Medulla oblongata (tissue), 1 donor: Measurements from ENCODE around the gene OMP.
"Not testable (repeated sequence)": the region's sequence is repeated elsewhere in the genome, so short reads cannot be mapped to it uniquely, and the experiment has no call there.

Source experiments
- DNase-seq: peaks from one replicate; pipeline ENCODE4 v3.0.0-alpha.2; 2015; ENCODE audit errors: extremely low spot score

Gene OMP

DNA sequence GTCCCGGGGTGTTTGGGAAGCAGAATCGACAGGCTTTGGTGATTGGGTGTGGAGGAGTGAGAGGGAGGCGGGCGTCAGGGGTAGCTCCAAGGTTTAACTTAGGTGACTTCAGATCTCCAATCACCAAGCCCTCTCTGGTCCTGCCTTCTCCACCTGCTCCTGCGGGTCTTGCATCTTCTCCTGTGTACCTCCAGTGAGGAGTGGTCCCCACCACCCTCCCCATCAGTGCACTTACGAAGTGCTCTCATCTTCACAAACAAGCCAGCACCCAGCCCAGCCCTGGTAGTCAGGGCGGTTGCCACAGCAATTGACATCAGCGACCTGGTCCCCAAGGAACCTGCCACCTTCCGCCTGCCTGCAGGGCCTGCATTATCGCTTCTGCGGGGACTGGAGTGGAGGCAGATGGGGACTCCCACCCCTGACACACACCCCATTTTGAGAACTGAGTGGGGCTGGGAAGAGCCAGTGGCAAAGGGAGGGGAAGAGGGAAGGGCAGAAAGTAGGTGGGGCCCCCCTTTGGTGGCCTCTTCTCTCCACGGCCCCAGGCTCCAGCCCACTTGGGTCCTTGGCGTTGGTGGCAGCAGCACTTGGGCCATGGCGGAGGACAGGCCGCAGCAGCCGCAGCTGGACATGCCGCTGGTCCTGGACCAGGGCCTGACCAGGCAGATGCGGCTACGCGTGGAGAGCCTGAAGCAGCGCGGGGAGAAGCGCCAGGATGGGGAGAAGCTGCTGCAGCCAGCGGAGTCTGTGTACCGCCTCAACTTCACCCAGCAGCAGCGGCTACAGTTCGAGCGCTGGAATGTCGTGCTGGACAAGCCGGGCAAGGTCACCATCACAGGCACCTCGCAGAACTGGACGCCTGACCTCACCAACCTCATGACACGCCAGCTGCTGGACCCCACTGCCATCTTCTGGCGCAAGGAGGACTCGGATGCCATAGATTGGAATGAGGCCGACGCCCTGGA, at the start of gene OMP:
Gene OMP (plus strand): TSS at position 595 of the 965 bp plus-strand sequence. CDS start 0 bp downstream, at position 595.
- DNase-seq, result no peak

DNA sequence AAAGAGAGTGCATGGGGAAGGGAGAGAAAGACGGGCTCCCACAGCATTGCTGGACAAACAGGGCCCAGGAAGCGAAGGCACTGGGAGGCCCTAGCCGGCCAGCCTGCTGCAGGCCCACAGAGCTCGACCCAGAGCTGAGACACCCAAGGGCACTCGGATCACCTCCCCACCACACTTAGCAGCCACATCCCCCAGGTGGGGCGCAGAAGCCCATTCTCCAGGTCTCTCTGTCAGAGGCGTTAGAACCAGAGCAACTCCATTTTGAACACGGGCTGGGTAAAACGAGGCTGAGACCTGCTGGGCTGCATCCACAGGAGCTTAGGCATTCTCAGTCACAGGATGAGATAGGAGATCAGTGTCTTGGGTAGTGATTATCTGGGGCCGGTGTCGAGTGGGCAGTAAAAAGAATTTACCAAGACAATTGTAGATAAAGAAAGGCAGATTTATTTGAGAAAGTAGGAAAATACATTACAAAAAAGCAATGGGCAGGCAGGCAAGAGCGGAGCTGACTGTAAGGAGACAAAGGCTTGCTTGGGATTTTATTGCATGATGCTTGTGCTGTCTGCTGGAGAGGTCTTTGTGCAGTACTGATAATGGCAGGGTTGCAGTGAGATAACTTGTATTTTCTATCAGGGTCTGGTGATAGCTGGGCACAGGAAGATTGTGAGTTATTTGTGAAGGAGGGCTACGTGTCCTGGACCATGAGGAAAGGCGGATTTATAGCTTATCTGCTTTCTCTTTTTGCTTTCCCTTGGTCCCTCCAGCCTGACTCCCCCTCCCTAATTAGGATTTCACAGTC, 49.2 kb upstream of the OMP start:
- no peak for DNase-seq

- DNase-seq, result no peak
Observed at GRCh38 chr11:77054084-77054483, 48.6 kb upstream of the OMP start.

- no peak for DNase-seq
Observed at GRCh38 chr11:77055101-77055561, 47.5 kb upstream of the OMP start.

GRCh38 chr11:77055913-77056312, 46.7 kb upstream of the OMP start:
- DNase-seq, result no peak

- DNase-seq, result no peak
Observed at GRCh38 chr11:77056814-77057402, 45.7 kb upstream of the OMP start.

DNA sequence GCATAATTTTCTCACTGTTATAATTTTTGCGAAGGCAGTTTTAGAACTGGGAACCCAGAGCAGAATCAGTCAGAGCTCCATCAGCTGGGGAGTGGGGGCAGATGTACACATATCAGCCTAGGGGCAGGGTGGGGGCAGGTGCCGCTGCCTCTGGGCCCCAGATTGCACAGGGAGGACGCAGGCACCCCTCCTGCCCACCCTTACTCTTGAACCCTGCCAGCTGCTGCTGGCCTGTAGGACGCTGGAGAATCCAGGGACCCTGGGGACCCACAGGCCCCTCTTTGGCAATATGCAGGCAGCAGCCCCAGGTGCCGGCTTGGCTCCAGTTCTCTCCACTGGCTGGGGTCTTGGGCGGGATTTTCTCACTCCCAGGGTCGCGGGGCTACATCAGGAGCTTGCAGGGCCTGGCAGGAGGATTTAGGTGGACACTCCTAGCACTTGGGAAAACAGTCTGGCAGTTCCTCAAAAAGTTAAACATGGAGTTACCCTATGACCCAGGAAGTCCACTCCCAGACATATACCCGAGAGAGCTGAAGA, 44.6 kb upstream of the OMP start:
- DNase-seq, result no peak

DNA sequence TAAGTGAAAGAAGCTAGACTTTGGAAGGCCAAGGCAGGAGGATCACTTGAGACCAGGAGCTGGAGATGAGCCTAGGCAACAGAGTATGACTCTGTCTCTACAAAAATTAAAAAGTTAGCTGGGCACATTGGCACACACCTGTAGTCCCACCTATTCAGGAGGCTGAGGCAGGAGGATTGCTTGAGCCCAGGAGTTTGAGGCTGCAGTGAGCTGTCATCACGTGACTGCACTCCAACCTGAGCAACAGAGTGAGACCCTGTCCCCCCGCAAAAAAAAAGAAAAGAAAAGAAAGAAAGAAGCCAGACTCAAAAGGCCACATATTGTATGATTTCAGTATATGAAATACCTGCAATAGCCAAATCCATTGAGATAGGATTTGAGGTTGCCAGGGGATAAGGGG, 43.7 kb upstream of the OMP start:
- DNase-seq, result no peak

DNA sequence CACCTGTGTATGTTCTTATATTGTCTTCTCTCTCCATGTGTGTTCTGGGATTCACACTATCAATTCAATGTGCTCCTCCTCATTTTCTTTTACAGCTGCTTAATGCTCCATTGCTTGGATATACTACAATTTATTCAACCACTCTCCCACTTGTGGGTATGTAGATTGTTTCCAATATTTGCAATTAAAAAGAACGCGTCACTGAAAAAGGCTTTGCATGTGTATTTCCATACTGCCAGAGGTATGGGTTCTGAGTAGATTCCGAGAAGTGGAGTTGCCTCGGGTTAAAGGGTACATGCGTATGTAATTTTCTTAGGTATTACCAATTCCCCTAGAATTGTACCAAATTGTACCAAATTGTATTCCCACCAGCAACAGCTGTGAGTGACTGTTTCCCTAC, 42.8 kb upstream of the OMP start:
- DNase-seq, result no peak

- DNase-seq, result no peak
Observed at GRCh38 chr11:77060234-77060633, 42.4 kb upstream of the OMP start.

DNA sequence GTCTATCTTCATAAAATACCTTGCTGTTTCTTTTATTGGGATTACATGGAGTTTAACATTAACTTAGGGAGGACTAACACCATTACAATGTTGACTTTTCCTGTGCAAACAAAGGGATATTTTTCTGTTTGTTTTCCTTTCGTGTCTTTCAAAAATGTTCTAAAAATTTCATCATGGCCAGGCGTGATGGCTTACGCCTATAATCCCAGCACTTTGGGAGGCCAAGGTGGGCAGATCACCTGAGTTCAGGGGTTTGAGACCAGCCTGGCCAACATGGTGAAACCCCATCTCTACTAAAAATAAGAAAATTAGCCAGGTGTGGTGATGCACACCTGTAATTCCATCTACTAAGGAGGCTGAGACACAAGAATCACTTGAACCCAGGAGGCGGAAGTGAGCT, 41.4 kb upstream of the OMP start:
- not testable (repeated sequence) for DNase-seq

GRCh38 chr11:77062924-77063323, 39.7 kb upstream of the OMP start:
- DNase-seq, result no peak

GRCh38 chr11:77063407-77063806, 39.2 kb upstream of the OMP start:
- DNase-seq, result no peak

GRCh38 chr11:77063861-77064260, 38.8 kb upstream of the OMP start:
- DNase-seq, result no peak

DNA sequence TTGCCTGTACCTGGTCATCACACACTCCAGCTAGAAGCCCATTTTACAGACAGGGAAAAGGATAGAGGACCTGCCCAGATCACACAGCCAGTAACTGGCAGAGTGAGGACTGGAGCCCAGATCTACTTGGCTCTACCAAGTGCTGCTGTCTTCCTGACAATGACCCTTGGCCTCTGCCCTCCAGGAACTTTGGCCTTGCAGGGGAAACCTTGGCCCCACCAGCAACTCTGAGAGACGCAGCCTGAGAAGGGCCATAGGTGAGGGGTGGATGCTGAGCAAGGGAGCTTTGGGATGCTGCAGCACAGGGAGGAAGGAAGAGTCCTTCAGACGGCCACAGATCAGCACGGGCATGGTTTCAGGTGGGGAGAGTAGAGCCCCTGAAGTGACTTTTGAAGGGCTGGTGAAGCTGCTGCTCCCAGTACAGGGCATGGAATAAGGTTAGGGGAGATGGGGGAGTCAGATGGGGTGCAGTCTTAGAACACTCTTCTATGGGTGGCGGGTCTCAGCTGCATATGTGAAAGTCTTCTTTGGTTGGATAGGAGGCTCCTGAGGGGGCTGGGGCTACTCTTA, 37.9 kb upstream of the OMP start:
- no peak for DNase-seq

DNA sequence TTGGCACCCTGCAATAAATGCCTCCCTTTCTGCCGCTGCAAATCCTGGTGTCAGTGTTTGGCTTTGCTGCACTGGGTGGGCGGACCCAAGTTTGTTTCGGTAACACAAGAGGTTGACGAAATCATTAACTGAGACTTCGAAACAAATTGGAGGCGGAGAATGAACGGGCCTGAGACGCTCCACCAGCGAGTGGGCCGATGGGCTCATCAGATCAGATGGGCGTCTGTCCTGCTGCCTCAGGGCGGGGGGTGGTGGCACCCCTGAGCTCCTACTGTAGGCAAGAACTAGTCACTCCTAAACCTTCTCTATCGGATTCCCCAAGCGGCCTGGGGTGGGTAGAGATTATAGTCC, 36.8 kb upstream of the OMP start:
- DNase-seq, result peak; percentile 41

- DNase-seq, result peak; percentile 96
Observed at GRCh38 chr11:77066229-77067042, 36.2 kb upstream of the OMP start, which contains the start of gene CAPN5. Gene CAPN5 (plus strand): TSS chr11:77066971. CDS start chr11:77084887, 17,916 bp downstream.

DNA sequence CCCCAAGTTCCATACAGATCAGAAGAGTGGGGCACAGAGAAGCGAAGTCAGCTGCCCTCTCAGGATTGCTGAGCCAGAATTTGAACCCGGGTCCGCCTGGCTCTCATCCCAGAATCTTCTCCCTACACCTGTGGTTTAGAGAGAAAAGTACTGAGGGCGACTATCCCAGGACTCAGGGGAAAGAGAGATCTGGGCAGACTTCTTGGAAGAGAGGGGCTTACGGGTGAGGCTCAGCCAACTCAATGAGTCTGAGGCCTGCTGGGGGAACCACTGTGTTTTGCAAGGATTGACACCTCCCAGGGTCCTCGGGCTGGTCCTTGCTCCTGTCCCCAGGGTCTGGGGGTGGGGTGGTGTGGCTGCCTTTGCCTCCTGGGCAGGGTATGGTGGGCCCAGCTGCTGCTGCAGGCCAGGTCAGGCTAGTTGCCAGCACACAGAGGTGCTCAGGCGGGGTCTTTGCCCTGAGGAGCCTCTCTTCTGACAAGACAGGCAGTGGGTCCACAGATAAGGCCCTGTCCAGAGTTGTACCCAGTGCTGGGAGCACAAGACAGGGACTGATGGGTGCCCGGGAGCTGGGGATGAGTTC, 34.7 kb upstream of the OMP start:
- DNase-seq, result no peak

DNA sequence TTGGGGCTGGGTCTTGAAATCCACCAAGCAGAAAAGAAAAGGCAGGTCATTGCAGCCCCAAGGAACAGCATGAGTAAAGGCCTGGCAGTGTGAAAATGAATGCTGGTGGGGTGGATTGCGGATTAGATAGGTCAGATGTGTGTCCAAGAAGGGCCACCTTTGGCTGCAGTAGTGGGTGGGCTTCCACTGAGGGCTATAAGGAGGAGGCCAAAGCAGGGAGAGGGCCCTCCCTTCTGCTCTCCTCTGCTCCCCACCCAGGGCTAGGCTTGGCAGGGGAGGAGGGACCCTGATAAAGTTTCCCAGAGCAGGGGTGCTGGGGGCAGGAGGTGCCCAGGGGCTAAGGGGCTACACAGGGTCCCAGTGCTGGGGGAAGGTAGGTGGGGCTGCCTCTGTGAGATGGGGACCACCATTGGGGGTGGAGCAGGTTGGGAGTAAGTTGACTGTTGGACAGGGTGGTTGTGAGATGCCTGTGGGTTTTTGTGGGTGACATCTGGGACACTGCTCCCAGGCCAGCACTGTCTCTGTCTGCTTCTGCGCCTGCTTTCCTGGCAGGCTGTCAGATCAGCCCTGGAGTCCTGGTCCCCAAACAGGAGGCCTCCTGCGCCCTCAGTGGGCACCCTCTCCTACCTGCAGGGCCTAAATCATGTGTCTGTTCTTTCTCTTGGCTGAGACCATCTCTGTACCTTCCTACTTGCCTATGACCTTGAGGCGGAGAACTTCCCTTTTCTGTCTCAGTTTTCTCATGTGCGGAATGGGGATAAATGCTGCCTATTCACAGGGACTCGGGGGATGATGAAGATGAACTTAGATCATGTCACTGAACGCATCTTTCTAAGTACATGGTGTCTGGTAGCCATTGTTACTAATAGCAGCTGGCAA, 33.9 kb upstream of the OMP start:
- DNase-seq, result no peak
